ENCODE data around the gene ARL13B. TPM values are rescaled to one million over a fixed set of nuclear protein-coding genes. Genes with fewer than 3 reads are reported as not detected.

The ARL13B gene
- total and polyA plus RNA-seq, 2 of the 13 experiments (the other 11 are each of a cell fraction or from before 2014, with no cell fraction given) = 2.2 to 9.6 TPM

- Histone ChIP-seq H3K27ac (ENCODE audit: extremely low read length, insufficient read depth, low read length) (no peak overlapping the region), H3K27me3 (ENCODE audit: control insufficient read depth in 1 of 2, insufficient read depth in 2 of 2, low read length in 2 of 2) (no peaks in the 10 kb centered on the region), H3K9me3 (ENCODE audit: low read length) (no peaks in the 10 kb centered on the region), H3K4me2 (ENCODE audit: low read depth, low read length) (no peak overlapping the region), H4K20me1 (ENCODE audit: insufficient read depth, low read length) (no peaks in the 10 kb centered on the region), H3K4me3 (replicated peaks in 1 of 3; ENCODE audit: insufficient read depth in 1 of 3, low read depth in 2 of 3, low read length in 3 of 3) (no peak overlapping the region), H2AFZ (ENCODE audit: low read length) (no peak overlapping the region), H3K36me3 (replicated peaks in 1 of 2; ENCODE audit: control insufficient read depth in 1 of 2, insufficient read depth in 2 of 2, low read length in 2 of 2) (no peaks in the 10 kb centered on the region), H3K9ac (ENCODE audit: insufficient read depth, low read depth, low read length) (no peak overlapping the region), H3K4me1 (ENCODE audit: insufficient read depth, low read length) (no peaks in the 10 kb centered on the region), H3K79me2 (ENCODE audit: insufficient read depth, low read length) (no peaks in the 10 kb centered on the region)
- TF ChIP-seq ZNF207 (IDR thresholded peaks at IDR 0.05; ENCODE audit: borderline replicate concordance) (no peak), ZBTB4 (CRISPR knock-in tag; IDR thresholded peaks at IDR 0.05; ENCODE audit: borderline replicate concordance) (no peak), ZMYM4 (CRISPR knock-in tag; IDR thresholded peaks at IDR 0.05) (no peak), DMAP1 (CRISPR knock-in tag; IDR thresholded peaks at IDR 0.05) (no peak), RBM22 (optimal IDR thresholded peaks at IDR 0.05; ENCODE audit: low read length) (no peak), HES4 (CRISPR knock-in tag; IDR thresholded peaks at IDR 0.05; ENCODE audit: borderline replicate concordance) (no peak), PHB2 (IDR thresholded peaks at IDR 0.05; ENCODE audit: partially characterized antibody) (no peak), ZNF724P (CRISPR knock-in tag; IDR thresholded peaks at IDR 0.05; ENCODE audit: borderline replicate concordance) (no peak), TSC22D2 (CRISPR knock-in tag; IDR thresholded peaks at IDR 0.05; ENCODE audit: borderline replicate concordance) (no peak), FOSL1 (CRISPR knock-in tag; IDR thresholded peaks at IDR 0.05; ENCODE audit: borderline replicate concordance) (no peak), PATZ1 (CRISPR knock-in tag; IDR thresholded peaks at IDR 0.05) (no peak), THAP11 (CRISPR knock-in tag; IDR thresholded peaks at IDR 0.05) (no peak), SOX13 (IDR thresholded peaks at IDR 0.05) (no peak), SOX13 (CRISPR knock-in tag; conservative IDR thresholded peaks at IDR 0.05 in 1 of 2, IDR thresholded peaks at IDR 0.05 in 1 of 2) (no peak), CBX1 (IDR thresholded peaks at IDR 0.05; ENCODE audit: low read depth) (no peak), ZNF619 (CRISPR knock-in tag; IDR thresholded peaks at IDR 0.05) (no peak), MAFK (conservative IDR thresholded peaks at IDR 0.05 in 1 of 2, IDR thresholded peaks at IDR 0.05 in 1 of 2; ENCODE audit: low read length in 2 of 2) (no peak), EZH2 (conservative IDR thresholded peaks at IDR 0.05; ENCODE audit: low read depth, low read length) (no peak)
- TF ChIP-seq, protein P1, sequence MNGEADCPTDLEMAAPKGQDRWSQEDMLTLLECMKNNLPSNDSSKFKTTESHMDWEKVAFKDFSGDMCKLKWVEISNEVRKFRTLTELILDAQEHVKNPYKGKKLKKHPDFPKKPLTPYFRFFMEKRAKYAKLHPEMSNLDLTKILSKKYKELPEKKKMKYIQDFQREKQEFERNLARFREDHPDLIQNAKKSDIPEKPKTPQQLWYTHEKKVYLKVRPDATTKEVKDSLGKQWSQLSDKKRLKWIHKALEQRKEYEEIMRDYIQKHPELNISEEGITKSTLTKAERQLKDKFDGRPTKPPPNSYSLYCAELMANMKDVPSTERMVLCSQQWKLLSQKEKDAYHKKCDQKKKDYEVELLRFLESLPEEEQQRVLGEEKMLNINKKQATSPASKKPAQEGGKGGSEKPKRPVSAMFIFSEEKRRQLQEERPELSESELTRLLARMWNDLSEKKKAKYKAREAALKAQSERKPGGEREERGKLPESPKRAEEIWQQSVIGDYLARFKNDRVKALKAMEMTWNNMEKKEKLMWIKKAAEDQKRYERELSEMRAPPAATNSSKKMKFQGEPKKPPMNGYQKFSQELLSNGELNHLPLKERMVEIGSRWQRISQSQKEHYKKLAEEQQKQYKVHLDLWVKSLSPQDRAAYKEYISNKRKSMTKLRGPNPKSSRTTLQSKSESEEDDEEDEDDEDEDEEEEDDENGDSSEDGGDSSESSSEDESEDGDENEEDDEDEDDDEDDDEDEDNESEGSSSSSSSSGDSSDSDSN (CRISPR knock-in tag; IDR thresholded peaks at IDR 0.05) = no peak
- FAIRE-seq (no peak), DNase-seq (ENCODE audit: low spot score) (no peak), ATAC-seq (no peak)
- ChIA-PET POLR2A (interaction anchor here (0.7 kb wide), 1 partner anchor 11 kb away, joined by 4 read pairs; no protein-coding TSS in a partner anchor), CTCF (ENCODE audit: low intra/inter-chr PET ratio, low total read pairs) (no interaction called here)
- in situ Hi-C loops (cut with HindIII; ENCODE audit: extremely low pct_ligation_motif_present, low pct_unique_long_range_greater_than_20kb) = no loop called here
- no TSS peak for BruUV-seq (replicated peaks)
- intact Hi-C loops (cut with micrococcal nuclease; ENCODE audit: unreplicated experiment) = no loop called here
Measured at GRCh38 chr3:94050546-94050945, 70.6 kb downstream of the ARL13B start.
